IPS-20b (cell line): ENCODE measurements around the gene STN1.

Source experiments
- H3K27ac ChIP-seq: one replicate; pipeline ENCODE4 v1.5.1; 2013; ENCODE audit warnings: low read length
- H3K27me3 ChIP-seq: 2 replicates; pipeline ENCODE4 v1.6.1; 2013; ENCODE audit warnings: mild to moderate bottlenecking, low read length, inconsistent platforms; ENCODE audit not compliant: insufficient read depth
- H3K36me3 ChIP-seq: 2 replicates; pipeline ENCODE4 v1.6.1; 2013; ENCODE audit warnings: low read depth, mild to moderate bottlenecking, inconsistent platforms, low read length, moderate library complexity; ENCODE audit not compliant: insufficient read depth
- H3K4me1 ChIP-seq: 2 replicates; pipeline ENCODE4 v1.6.1; 2013; ENCODE audit warnings: mild to moderate bottlenecking, control low read depth, inconsistent platforms, low read length, moderate library complexity; ENCODE audit not compliant: insufficient read depth
- H3K4me3 ChIP-seq: 2 replicates; pipeline ENCODE4 v1.5.1; 2013; ENCODE audit warnings: mild to moderate bottlenecking, low read length, inconsistent platforms
- H3K9ac ChIP-seq: 2 replicates; pipeline ENCODE4 v1.6.1; 2013; ENCODE audit warnings: low read depth, mild to moderate bottlenecking, inconsistent platforms, low read length, moderate library complexity
- H3K9me3 ChIP-seq: 2 replicates; pipeline ENCODE4 v1.6.1; 2013; ENCODE audit warnings: mild to moderate bottlenecking, low read depth, low read length, inconsistent platforms; ENCODE audit not compliant: insufficient read depth

STN1 gene

GRCh38 chr10:103890688-103891087 lies 27.3 kb downstream of the STN1 start:
- Histone ChIP-seq H3K9me3 (no peaks in the 10 kb centered on the region), H3K9ac (no peak overlapping the region), H3K4me1 (no peaks in the 10 kb centered on the region), H3K27ac (no peak overlapping the region), H3K36me3 (peaks cover 7% of the 10 kb centered on the region; the same call in 1 of the 2 replicates), H3K4me3 (no peak overlapping the region), H3K27me3 (no peaks in the 10 kb centered on the region)

DNA sequence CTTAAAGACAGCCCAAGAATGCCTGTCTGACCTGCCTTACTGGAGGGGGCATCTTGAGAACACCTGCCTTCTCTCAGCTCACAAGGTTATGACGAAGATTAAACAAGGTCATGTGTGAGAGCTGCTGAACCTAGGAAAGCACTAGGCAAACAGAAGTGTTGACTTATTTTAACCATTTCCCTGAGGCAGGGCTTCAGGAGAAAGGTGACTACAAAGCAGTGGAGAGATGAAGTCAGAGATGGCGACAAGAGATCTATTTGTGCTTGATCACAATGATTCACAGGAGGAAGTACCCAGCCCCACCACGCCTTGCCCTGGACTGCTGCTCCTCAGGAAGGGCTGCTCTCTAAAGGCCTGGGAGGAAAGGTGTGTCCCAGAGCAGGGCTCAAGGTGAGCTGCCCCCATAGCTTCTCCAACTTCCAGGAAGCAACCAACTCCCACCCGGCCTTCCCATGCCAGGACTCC lies 27.8 kb downstream of the STN1 start:
- Histone ChIP-seq H3K36me3 (peaks cover 7% of the 10 kb centered on the region; the same call in 1 of the 2 replicates), H3K4me1 (no peaks in the 10 kb centered on the region), H3K27me3 (no peaks in the 10 kb centered on the region), H3K9me3 (no peaks in the 10 kb centered on the region), H3K9ac (no peak overlapping the region), H3K27ac (no peak overlapping the region), H3K4me3 (no peak overlapping the region)

DNA sequence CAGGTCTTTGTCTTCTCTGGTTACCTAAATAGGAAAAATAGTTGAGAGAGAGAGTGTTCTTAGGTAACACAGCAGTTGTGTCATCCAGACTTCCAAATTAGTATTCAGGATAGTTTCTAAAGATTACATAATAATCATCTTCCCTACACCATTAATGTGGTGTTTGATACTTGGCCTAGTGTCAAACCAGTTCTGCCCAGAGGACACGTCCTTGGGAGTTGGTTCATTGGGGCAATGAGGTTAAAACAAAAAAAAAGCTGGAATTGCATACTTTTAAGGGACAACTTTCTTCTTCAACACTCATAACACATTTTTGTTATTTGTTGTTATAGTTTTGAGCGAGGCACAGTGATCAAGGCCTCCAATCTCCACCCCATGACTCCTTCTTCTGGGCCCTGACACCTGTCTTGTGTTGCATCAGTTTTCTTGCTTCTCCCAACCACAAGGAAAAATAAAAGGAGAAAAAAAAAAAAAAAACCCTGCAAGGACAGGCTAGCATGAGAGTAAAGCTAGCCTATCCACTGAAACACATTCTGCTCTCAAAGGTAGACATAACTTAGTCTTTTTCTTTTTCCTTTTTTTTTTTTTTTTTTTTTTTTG lies 28.8 kb downstream of the STN1 start:
- no peak overlapping the region for H3K27ac ChIP-seq
- peaks cover 7% of the 10 kb centered on the region; the same call in 1 of the 2 replicates for H3K36me3 ChIP-seq
- no peaks in the 10 kb centered on the region for H3K27me3 ChIP-seq
- H3K9ac ChIP-seq = no peak overlapping the region
- no peaks in the 10 kb centered on the region for H3K9me3 ChIP-seq
- no peak overlapping the region for H3K4me3 ChIP-seq
- H3K4me1 ChIP-seq = no peaks in the 10 kb centered on the region

GRCh38 chr10:103888113-103888841 lies 29.7 kb downstream of the STN1 start:
- Histone ChIP-seq H3K4me3 (no peak overlapping the region), H3K27me3 (no peaks in the 10 kb centered on the region), H3K36me3 (peaks cover 7% of the 10 kb centered on the region; the same call in 1 of the 2 replicates), H3K9me3 (no peaks in the 10 kb centered on the region), H3K9ac (no peak overlapping the region), H3K4me1 (no peaks in the 10 kb centered on the region), H3K27ac (no peak overlapping the region)

DNA sequence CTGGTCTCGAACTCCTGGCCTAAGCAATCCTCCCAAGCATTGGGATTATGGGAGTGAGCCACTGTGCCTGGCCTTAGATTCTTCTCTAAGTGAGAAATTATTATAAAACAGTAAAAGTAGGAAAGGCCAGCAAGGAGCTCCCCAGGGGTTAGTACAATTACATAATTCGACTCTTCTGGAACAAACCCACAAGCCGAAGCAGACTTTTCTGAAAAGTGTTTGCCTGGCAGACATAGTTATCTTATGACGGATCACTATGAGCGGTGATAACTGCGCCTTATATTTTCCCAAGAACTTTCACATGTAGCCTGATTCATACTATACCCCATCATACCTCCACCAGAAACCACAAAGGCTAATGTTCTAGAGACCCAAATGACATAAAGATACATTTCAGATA lies 32.4 kb downstream of the STN1 start:
- Histone ChIP-seq H3K9ac (no peak overlapping the region), H3K4me1 (no peaks in the 10 kb centered on the region), H3K36me3 (0 out of 2 replicates have a peak, but pooled peaks cover 5% of the 10 kb centered on the region), H3K27me3 (no peaks in the 10 kb centered on the region), H3K4me3 (no peak overlapping the region), H3K27ac (no peak overlapping the region), H3K9me3 (no peaks in the 10 kb centered on the region)

- Histone ChIP-seq H3K9me3 (no peaks in the 10 kb centered on the region), H3K36me3 (0 out of 2 replicates have a peak, but pooled peaks cover 5% of the 10 kb centered on the region), H3K4me3 (no peak overlapping the region), H3K4me1 (no peaks in the 10 kb centered on the region), H3K27ac (no peak overlapping the region), H3K27me3 (no peaks in the 10 kb centered on the region), H3K9ac (no peak overlapping the region)
Measured at GRCh38 chr10:103884681-103885139, 33.3 kb downstream of the STN1 start.

DNA sequence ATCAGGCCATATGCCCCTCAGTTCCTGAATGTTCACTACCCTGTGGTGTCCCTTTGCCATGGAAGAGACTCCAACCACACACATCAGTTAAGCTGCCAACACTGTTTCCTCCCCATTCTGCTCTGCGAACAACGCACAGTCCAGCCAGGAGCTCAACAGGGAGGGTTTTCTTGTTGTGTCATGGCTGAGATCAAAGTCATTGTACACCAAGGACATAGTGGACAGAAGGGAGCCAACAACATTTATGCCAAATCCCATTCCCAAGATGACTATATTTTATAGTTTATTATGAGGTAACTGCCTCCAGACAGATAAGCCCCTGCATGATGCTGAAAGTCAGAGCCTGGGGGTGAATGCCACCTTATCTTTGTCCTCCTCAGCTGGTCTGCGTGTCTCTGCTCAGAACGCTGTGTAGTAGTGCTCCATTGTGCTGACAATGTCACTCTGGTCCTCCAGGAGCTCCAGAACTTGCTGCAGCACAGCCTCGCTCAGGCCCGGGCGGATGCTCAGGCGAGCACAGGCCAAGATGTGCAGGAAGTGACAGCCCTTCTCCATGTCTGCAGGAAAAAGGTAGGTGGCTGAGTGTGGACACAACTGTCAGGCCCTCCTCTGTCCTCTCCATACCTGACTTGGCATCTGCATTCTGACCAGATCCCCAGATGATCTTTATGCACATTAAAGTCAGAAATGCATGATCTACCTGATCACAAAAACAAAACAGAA lies 35.5 kb downstream of the STN1 start:
- no peak overlapping the region for H3K4me3 ChIP-seq
- H3K27me3 ChIP-seq = no peaks in the 10 kb centered on the region
- H3K9ac ChIP-seq = no peak overlapping the region
- H3K27ac ChIP-seq = no peak overlapping the region
- H3K4me1 ChIP-seq = no peaks in the 10 kb centered on the region
- 0 out of 2 replicates have a peak, but pooled peaks cover 8% of the 10 kb centered on the region for H3K36me3 ChIP-seq
- H3K9me3 ChIP-seq = no peaks in the 10 kb centered on the region

- Histone ChIP-seq H3K4me1 (no peaks in the 10 kb centered on the region), H3K9me3 (no peaks in the 10 kb centered on the region), H3K27ac (no peak overlapping the region)
Measured at GRCh38 chr10:103881416-103882284, 36.3 kb downstream of the STN1 start.

DNA sequence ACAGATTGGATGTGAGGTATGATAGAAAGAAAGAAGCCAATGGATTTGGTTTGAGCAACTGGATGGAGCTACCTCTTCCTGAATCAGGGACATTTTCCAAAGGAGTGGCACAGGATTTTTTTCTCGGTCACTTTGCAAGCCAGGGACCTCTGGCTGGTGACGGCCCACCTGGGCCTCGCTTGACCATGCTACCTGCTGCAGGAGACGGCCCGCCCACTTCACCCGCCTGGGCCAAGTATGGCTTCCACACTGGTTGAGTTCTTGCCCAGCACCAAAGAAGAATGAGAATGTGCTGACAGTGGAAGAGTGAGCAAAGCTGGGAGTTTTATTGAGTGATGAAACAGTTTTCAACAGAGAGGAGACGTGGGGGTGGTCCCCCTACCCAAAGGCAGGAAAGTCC lies 38.2 kb downstream of the STN1 start:
- H3K36me3 ChIP-seq = 0 out of 2 replicates have a peak, but pooled peaks cover 8% of the 10 kb centered on the region
- no peaks in the 10 kb centered on the region for H3K27me3 ChIP-seq
- no peak overlapping the region for H3K4me3 ChIP-seq
- H3K9me3 ChIP-seq = no peaks in the 10 kb centered on the region
- no peak overlapping the region for H3K9ac ChIP-seq
- H3K27ac ChIP-seq = no peak overlapping the region
- H3K4me1 ChIP-seq = no peaks in the 10 kb centered on the region

More at GRCh38 chr10:103881416-103882284, 36.3 kb downstream of the STN1 start:
- Histone ChIP-seq H3K4me3 (no peak overlapping the region), H3K36me3 (0 out of 2 replicates have a peak, but pooled peaks cover 8% of the 10 kb centered on the region), H3K27me3 (no peaks in the 10 kb centered on the region), H3K9ac (no peak overlapping the region)

DNA sequence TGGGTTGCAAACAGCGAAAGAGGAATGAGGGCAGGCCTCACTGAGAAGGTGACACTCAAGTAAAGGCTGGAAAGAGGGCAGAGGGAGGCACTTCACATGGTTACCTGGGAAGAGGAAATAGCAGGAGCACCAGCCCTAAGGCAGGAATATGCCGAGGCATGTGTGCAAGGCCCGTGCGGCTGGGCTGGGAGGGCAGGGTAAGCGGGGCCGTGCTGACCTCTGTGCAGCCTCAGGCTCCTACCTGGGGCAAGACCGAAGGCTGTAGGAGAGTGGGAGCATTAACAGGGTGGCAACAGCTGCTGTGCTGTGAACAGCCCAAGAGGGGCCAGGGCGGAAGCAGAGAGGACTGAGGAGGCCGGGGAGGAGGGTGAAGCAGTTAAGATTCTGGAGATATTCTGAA lies 38.6 kb downstream of the STN1 start:
- Histone ChIP-seq H3K4me1 (no peaks in the 10 kb centered on the region), H3K27me3 (no peaks in the 10 kb centered on the region), H3K36me3 (0 out of 2 replicates have a peak, but pooled peaks cover 8% of the 10 kb centered on the region), H3K4me3 (no peak overlapping the region), H3K9ac (no peak overlapping the region), H3K27ac (no peak overlapping the region), H3K9me3 (no peaks in the 10 kb centered on the region)

GRCh38 chr10:103877861-103878260 lies 40.1 kb downstream of the STN1 start:
- Histone ChIP-seq H3K27me3 (no peaks in the 10 kb centered on the region), H3K27ac (no peak overlapping the region), H3K4me1 (no peaks in the 10 kb centered on the region), H3K4me3 (no peak overlapping the region), H3K9me3 (no peaks in the 10 kb centered on the region), H3K36me3 (0 out of 2 replicates have a peak, but pooled peaks cover 8% of the 10 kb centered on the region), H3K9ac (no peak overlapping the region)
